ACHN (cell line): ENCODE measurements around the gene OR2V1.
"Not testable (repeated sequence)": the region's sequence is repeated elsewhere in the genome, so short reads cannot be mapped to it uniquely, and the experiment has no call there.

ENCODE experiments used
- DNase-seq: peaks from one replicate; pipeline ENCODE4 v3.0.0-alpha.2; 2015
- in situ Hi-C: cut with HindIII; loops from 2 replicates; pipeline ENCODE4 v1.10.0; 2017; ENCODE audit warnings: low sequenced_read_pairs, low pct_ligation_motif_present, low pct_unique_long_range_greater_than_20kb

The OR2V1 gene

GRCh38 chr5:181112476-181112875, 18.5 kb downstream of the OR2V1 start:
- in situ Hi-C loops = no loop called here
- DNase-seq = no peak

GRCh38 chr5:181111010-181111409, 20.0 kb downstream of the OR2V1 start:
- in situ Hi-C loops = no loop called here
- no peak for DNase-seq

- in situ Hi-C loops = no loop called here
- no peak for DNase-seq
These were observed 21.4 kb downstream of the OR2V1 start for GRCh38 chr5:181109489-181110013.

- DNase-seq = no peak
- in situ Hi-C loops = no loop called here
These were observed 22.3 kb downstream of the OR2V1 start for GRCh38 chr5:181108578-181109165.

GRCh38 chr5:181107699-181108098, 23.3 kb downstream of the OR2V1 start:
- in situ Hi-C loops = no loop called here

GRCh38 chr5:181105391-181106025, 25.5 kb downstream of the OR2V1 start:
- DNase-seq = no peak
- in situ Hi-C loops = no loop called here

More at GRCh38 chr5:181107699-181108098, 23.3 kb downstream of the OR2V1 start:
- no peak for DNase-seq

- in situ Hi-C loops, DNase-seq: not testable (repeated sequence)
These were observed 26.2 kb downstream of the OR2V1 start for GRCh38 chr5:181104606-181105390.

GRCh38 chr5:181104259-181104568, 26.8 kb downstream of the OR2V1 start:
- in situ Hi-C loops, DNase-seq: not testable (repeated sequence)

- in situ Hi-C loops = not testable (repeated sequence)
These were observed 28.9 kb downstream of the OR2V1 start for GRCh38 chr5:181101930-181102674.

GRCh38 chr5:181101030-181101641, 29.8 kb downstream of the OR2V1 start:
- in situ Hi-C loops, DNase-seq: not testable (repeated sequence)

More at GRCh38 chr5:181101930-181102674, 28.9 kb downstream of the OR2V1 start:
- DNase-seq = not testable (repeated sequence)

- no peak for DNase-seq
- in situ Hi-C loops = no loop called here
These were observed 30.7 kb downstream of the OR2V1 start for GRCh38 chr5:181100121-181100875.

GRCh38 chr5:181099602-181100086, 31.3 kb downstream of the OR2V1 start:
- in situ Hi-C loops = no loop called here

GRCh38 chr5:181098762-181099601, 32.0 kb downstream of the OR2V1 start:
- DNase-seq = no peak
- in situ Hi-C loops = no loop called here

More at GRCh38 chr5:181099602-181100086, 31.3 kb downstream of the OR2V1 start:
- DNase-seq = no peak

GRCh38 chr5:181097759-181098491, 33.0 kb downstream of the OR2V1 start:
- DNase-seq, in situ Hi-C loops: not testable (repeated sequence)

- not testable (repeated sequence) for DNase-seq
These were observed 33.6 kb downstream of the OR2V1 start for GRCh38 chr5:181097383-181097753.

GRCh38 chr5:181096721-181097382, 34.1 kb downstream of the OR2V1 start:
- DNase-seq, in situ Hi-C loops: not testable (repeated sequence)

More at GRCh38 chr5:181097383-181097753, 33.6 kb downstream of the OR2V1 start:
- in situ Hi-C loops = not testable (repeated sequence)
